NCI-H2196 (cell line): ENCODE results near the gene DENND1A.
A peak's percentile ranks its signal among the peaks of the same experiment; 100 is the strongest.

ENCODE experiments used
- DNase-seq: peaks from one replicate; lab custom pipeline; 2025; ENCODE audit not compliant: unreplicated experiment; lab: John Stamatoyannopoulos, UW

Gene DENND1A

GRCh38 chr9:123589361-123590239, 340.3 kb downstream of the DENND1A start:
- DNase-seq: no peak

- peak; percentile 24 for DNase-seq
Measured at GRCh38 chr9:123586275-123586674, 343.7 kb downstream of the DENND1A start.

- no peak for DNase-seq
Measured at GRCh38 chr9:123584202-123585176, 345.4 kb downstream of the DENND1A start.

- no peak for DNase-seq
Measured at GRCh38 chr9:123583646-123584045, 346.3 kb downstream of the DENND1A start.

- DNase-seq: no peak
Measured at GRCh38 chr9:123571240-123571639, 358.7 kb downstream of the DENND1A start.

- DNase-seq: no peak
Measured at GRCh38 chr9:123568691-123569688, 360.9 kb downstream of the DENND1A start.

- no peak for DNase-seq
Measured at GRCh38 chr9:123567013-123567412, 362.9 kb downstream of the DENND1A start.

- no peak for DNase-seq
Measured at GRCh38 chr9:123564652-123565051, 365.3 kb downstream of the DENND1A start.

GRCh38 chr9:123562844-123563346, 367.0 kb downstream of the DENND1A start:
- DNase-seq: no peak

- DNase-seq: peak; percentile 67
Measured at GRCh38 chr9:123561046-123561445, 368.9 kb downstream of the DENND1A start.

- DNase-seq: no peak
Measured at GRCh38 chr9:123556464-123557435, 373.2 kb downstream of the DENND1A start.

GRCh38 chr9:123555646-123556045, 374.3 kb downstream of the DENND1A start:
- no peak for DNase-seq

- DNase-seq: no peak
Measured at GRCh38 chr9:123552530-123552929, 377.4 kb downstream of the DENND1A start.

GRCh38 chr9:123551734-123552133, 378.2 kb downstream of the DENND1A start:
- no peak for DNase-seq

- no peak for DNase-seq
Measured at GRCh38 chr9:123550797-123551196, 379.1 kb downstream of the DENND1A start.

GRCh38 chr9:123550012-123550411, 379.9 kb downstream of the DENND1A start:
- no peak for DNase-seq

GRCh38 chr9:123548741-123549545, 381.0 kb downstream of the DENND1A start:
- DNase-seq: no peak
